Endothelial cell of umbilical vein (primary cell): ENCODE data around the gene PKP4. TPM values are rescaled to one million over a fixed set of nuclear protein-coding genes. Genes with fewer than 3 reads are reported as not detected.

Experiments
- BruUV-seq: library from RNA; stranded (reverse); fragments of 400-500 nt; replicated peaks from 2 replicates; lab custom pipeline; 2021; lab: Mats Ljungman, UMichigan
- CTCF ChIA-PET: fragments of 300-600, 350-600 bp; sonication (Branson Sonifier 250); formaldehyde crosslinking; loops from one replicate; lab custom pipeline; 2021; ENCODE audit warnings: antibody characterized with exemption, inconsistent platforms; lab: Charles Lee
- POLR2A ChIA-PET: fragments of 300-600, 350-600 bp; sonication (Branson Sonifier 250); formaldehyde crosslinking; loops from one replicate; lab custom pipeline; 2021; ENCODE audit warnings: antibody characterized with exemption, inconsistent platforms; lab: Charles Lee
- DNase-seq: peaks from one replicate; pipeline ENCODE4 v3.0.0-alpha.2; 2011; ENCODE audit warnings: low read depth, low spot score
- FAIRE-seq: peaks from 2 replicates; lab custom pipeline; 2011; peaks lifted over from hg19 to GRCh38; lab: Jason Lieb, UNC
- H2AFZ ChIP-seq: 2 replicates; pipeline ENCODE4 v1.6.0; 2012; ENCODE audit warnings: low read depth, low read length, control low read depth, inconsistent platforms
- H3K27ac ChIP-seq: 2 replicates; pipeline ENCODE4 v1.5.1; 2011; ENCODE audit warnings: low read depth, mild to moderate bottlenecking, control low read depth, low read length, moderate library complexity; ENCODE audit not compliant: insufficient read depth
- H3K27me3 ChIP-seq, 2 experiments: 2 replicates each; pipeline versions ENCODE4 v1.6.0 to v1.6.1; 2011; ENCODE audit warnings: low read length in 2 of 2, mixed read lengths in 1 of 2; ENCODE audit not compliant: control insufficient read depth in 2 of 2, insufficient read depth in 2 of 2
- H3K36me3 ChIP-seq, 2 experiments: 2 replicates in 1 of 2; 3 replicates in 1 of 2; pipeline ENCODE4 v1.5.1; 2011; ENCODE audit warnings: low read length in 2 of 2, mild to moderate bottlenecking in 1 of 2, moderate library complexity in 1 of 2; ENCODE audit not compliant: control insufficient read depth in 2 of 2, insufficient read depth in 2 of 2; ENCODE audit errors: extremely low read depth in 1 of 2
- H3K4me1 ChIP-seq: 3 replicates; pipeline ENCODE4 v1.5.1; 2011; ENCODE audit warnings: mild to moderate bottlenecking, low read length; ENCODE audit not compliant: control insufficient read depth, insufficient read depth; ENCODE audit errors: extremely low read depth
- H3K4me2 ChIP-seq: 2 replicates; pipeline ENCODE4 v1.6.1; 2011; ENCODE audit warnings: low read length, control low read depth, mixed read lengths; ENCODE audit not compliant: insufficient read depth
- H3K4me3 ChIP-seq, 3 experiments: fragments of 200-600 bp in 1 of 3; sonication (generic), shearing (Covaris generic) in 1 of 3; replicated peaks in 1 of 3; 2 replicates each; pipeline ENCODE4 v1.5.1; 2011 to 2016; ENCODE audit warnings: control low read depth in 3 of 3, low read length in 3 of 3, mild to moderate bottlenecking in 2 of 3, inconsistent platforms in 1 of 3, low read depth in 1 of 3, moderate library complexity in 1 of 3; ENCODE audit not compliant: insufficient read depth in 1 of 3
- H3K79me2 ChIP-seq: 2 replicates; pipeline ENCODE4 v1.6.0; 2012; ENCODE audit warnings: low read length, inconsistent platforms; ENCODE audit not compliant: control insufficient read depth, insufficient read depth
- H3K9ac ChIP-seq: replicated peaks from 2 replicates; pipeline ENCODE3; 2011; ENCODE audit warnings: low read length, control low read depth; ENCODE audit not compliant: insufficient read depth; ENCODE audit errors: extremely low read depth
- H3K9me1 ChIP-seq: replicated peaks from 3 replicates; pipeline ENCODE4 v1.6.0; 2011; ENCODE audit warnings: mild to moderate bottlenecking, low read length; ENCODE audit not compliant: control insufficient read depth, insufficient read depth; ENCODE audit errors: extremely low read depth
- H3K9me3 ChIP-seq: replicated peaks from 2 replicates; pipeline ENCODE4 v1.5.1; 2012; ENCODE audit warnings: low read length, inconsistent platforms; ENCODE audit not compliant: control insufficient read depth, insufficient read depth
- H4K20me1 ChIP-seq: replicated peaks from 2 replicates; pipeline ENCODE3; 2011; ENCODE audit warnings: mild to moderate bottlenecking, low read length; ENCODE audit not compliant: control insufficient read depth, insufficient read depth; ENCODE audit errors: extremely low read depth
- CTCF ChIP-seq, 2 donors: IDR thresholded peaks; 1 replicate in 1 of 2; 2 replicates in 1 of 2; pipeline ENCODE4 v1.5.1; 2011; ENCODE audit warnings: low read length in 2 of 2, mild to moderate bottlenecking in 2 of 2, moderate library complexity in 2 of 2, control low read depth in 1 of 2, inconsistent platforms in 1 of 2, low read depth in 1 of 2; ENCODE audit not compliant: insufficient read depth in 1 of 2; ENCODE audit errors: extremely low read depth in 1 of 2
- EZH2 ChIP-seq: IDR thresholded peaks from 2 replicates; pipeline ENCODE4 v1.6.1; 2012; ENCODE audit warnings: borderline replicate concordance, low read depth, mild to moderate bottlenecking, moderate library complexity, low read length, inconsistent platforms; ENCODE audit not compliant: severe bottlenecking
- FOS ChIP-seq: IDR thresholded peaks from 2 replicates; pipeline ENCODE4 v1.6.1; 2011; ENCODE audit warnings: mild to moderate bottlenecking, low read length, moderate library complexity, borderline replicate concordance; ENCODE audit not compliant: insufficient read depth
- GATA2 ChIP-seq: IDR thresholded peaks from 2 replicates; pipeline ENCODE4 v1.7.0; 2011; ENCODE audit warnings: low read depth, mild to moderate bottlenecking, moderate library complexity, mixed read lengths, low read length; ENCODE audit not compliant: insufficient read length, insufficient read depth
- JUN ChIP-seq: IDR thresholded peaks from 2 replicates; pipeline ENCODE4 v1.6.1; 2011; ENCODE audit warnings: borderline replicate concordance, low read depth; ENCODE audit not compliant: insufficient read length, insufficient read depth
- MAX ChIP-seq: IDR thresholded peaks from 2 replicates; pipeline ENCODE4 v1.6.1; 2011; ENCODE audit not compliant: insufficient read depth, insufficient read length
- MYC ChIP-seq: IDR thresholded peaks from one replicate; pipeline ENCODE4 v1.6.1; 2011; ENCODE audit warnings: mild to moderate bottlenecking, low read depth, low read length
- POLR2A ChIP-seq: IDR thresholded peaks from 2 replicates; pipeline ENCODE4 v1.6.1; 2012; ENCODE audit warnings: low read depth, mild to moderate bottlenecking, control low read depth, low read length
- POLR2AphosphoS5 ChIP-seq: IDR thresholded peaks from 2 replicates; pipeline ENCODE4 v1.6.1; 2012; ENCODE audit warnings: low read depth, mild to moderate bottlenecking, control low read depth, low read length, moderate library complexity; ENCODE audit not compliant: insufficient read depth
- dilution Hi-C: fragments of 300-500 bp; cut with MboI; formaldehyde crosslinking; loops from one replicate; pipeline ENCODE4 v1.15.0; 2019; ENCODE audit warnings: low sequenced_read_pairs; ENCODE audit not compliant: extremely low pct_ligation_motif_present
- intact Hi-C: fragments of 100-400 bp; cut with micrococcal nuclease; formaldehyde crosslinking; loops from one replicate; pipeline ENCODE4 v1.10.0; 2022
- polyA plus RNA-seq, 4 experiments: library from polyadenylated mRNA; depleted of rRNA in 3 of 4; stranded (reverse) in 3 of 4; unstranded in 1 of 4; fragments of >200 nt; gene quantifications; 2 replicates each; pipeline versions ENCODE4 v1.2.1 to v1.2.3, GENCODE V29; 2011 to 2012; ENCODE audit warnings: missing spikeins in 1 of 4
- total RNA-seq: library from RNA; stranded (reverse); gene quantifications from 2 replicates; pipeline ENCODE4 v1.2.3, GENCODE V29; 2021

Gene PKP4
- total and polyA plus RNA-seq, 2 donors (not counting 3 experiments of a cell fraction or from before 2014, with no cell fraction given) = 35.4 to 68.5 TPM

GRCh38 chr2:158645299-158645698 is 188.5 kb downstream of the PKP4 start:
- no TSS peak for BruUV-seq
- TF ChIP-seq POLR2A = no peak
- no peaks in the 10 kb centered on the region for H3K9me3 ChIP-seq
- H3K27ac ChIP-seq = no peak overlapping the region
- H3K27me3 ChIP-seq = no peaks in the 10 kb centered on the region
- H3K36me3 ChIP-seq = peaks cover 2 to 5% of the 10 kb centered on the region in 2 experiments
- no peaks in the 10 kb centered on the region for H3K9me1 ChIP-seq
- H3K4me2 ChIP-seq = no peak overlapping the region
- H3K9ac ChIP-seq = no peak overlapping the region
- no peak for FAIRE-seq
- no peak overlapping the region for H2AFZ ChIP-seq
- no peak overlapping the region for H3K4me3 ChIP-seq
- no peak for DNase-seq
- H3K79me2 ChIP-seq = no peaks in the 10 kb centered on the region
- no peaks in the 10 kb centered on the region for H4K20me1 ChIP-seq
- dilution Hi-C loops = no loop called here
- intact Hi-C loops = no loop called here
- H3K4me1 ChIP-seq = no peaks in the 10 kb centered on the region
- POLR2A ChIA-PET = no interaction called here
- CTCF ChIA-PET = no interaction called here

- TF ChIP-seq POLR2AphosphoS5 = no peak
- TF ChIP-seq CTCF (IDR thresholded peaks at IDR 0.05; ENCODE audit: extremely low read depth in 1 of 2, insufficient read depth in 1 of 2, low read depth in 1 of 2, low read length in 2 of 2) = no peak
- no peak for TF ChIP-seq GATA2
- no peak for TF ChIP-seq JUN
- no peak for TF ChIP-seq MYC
- no peak for TF ChIP-seq EZH2
- no peak for TF ChIP-seq POLR2A
- TF ChIP-seq FOS = no peak
- TF ChIP-seq MAX = no peak
- peaks cover 0 to 9% of the 10 kb centered on the region in 2 experiments for H3K36me3 ChIP-seq
- H3K4me2 ChIP-seq = no peak overlapping the region
- H3K27ac ChIP-seq = no peak overlapping the region
- H3K4me3 ChIP-seq = no peak overlapping the region
- no TSS peak for BruUV-seq
- H3K9me1 ChIP-seq = no peaks in the 10 kb centered on the region
- H3K79me2 ChIP-seq = no peaks in the 10 kb centered on the region
- no peaks in the 10 kb centered on the region for H3K27me3 ChIP-seq
- H3K9me3 ChIP-seq = no peaks in the 10 kb centered on the region
- DNase-seq = no peak
- no peak for FAIRE-seq
- CTCF ChIA-PET = interaction anchor here (0.8 to 1.3 kb wide), 5 partner anchors 12 to 106 kb away, joined by 3 to 7 read pairs (median 4); no protein-coding TSS in a partner anchor
- no peaks in the 10 kb centered on the region for H4K20me1 ChIP-seq
- no peak overlapping the region for H2AFZ ChIP-seq
- intact Hi-C loops (no loop called here), dilution Hi-C loops (no loop called here)
- no peaks in the 10 kb centered on the region for H3K4me1 ChIP-seq
- POLR2A ChIA-PET = no interaction called here
- H3K9ac ChIP-seq = no peak overlapping the region
These were observed 190.9 kb downstream of the PKP4 start for GRCh38 chr2:158647436-158648231.
